Fibroblast of the aortic adventitia (primary cell): ENCODE results near the gene PRPS1. TPM values are rescaled to one million over a fixed set of nuclear protein-coding genes. Genes with fewer than 3 reads are reported as not detected.

Experiments
- DNase-seq: peaks from one replicate; pipeline ENCODE4 v3.0.0-alpha.2; 2010; ENCODE audit warnings: low read depth
- H3K4me3 ChIP-seq: 2 replicates; pipeline ENCODE4 v1.5.1; 2011; ENCODE audit warnings: low read depth, mild to moderate bottlenecking, control low read depth, low read length, moderate library complexity
- CTCF ChIP-seq: IDR thresholded peaks from 2 replicates; pipeline ENCODE4 v1.5.1; 2011; ENCODE audit warnings: mild to moderate bottlenecking, low read length, control low read depth, inconsistent platforms; ENCODE audit not compliant: insufficient read depth
- total RNA-seq: library from RNA; depleted of rRNA; stranded (reverse); fragments of >200 nt; gene quantifications from 2 replicates; pipeline ENCODE4 v1.2.3, GENCODE V29; 2012; ENCODE audit warnings: low replicate concordance

The PRPS1 gene
- total RNA-seq, 1 donor, result 37.9 TPM

GRCh38 chrX:107677501-107677901, 49.2 kb downstream of the PRPS1 start:
- H3K4me3 ChIP-seq, result no peak overlapping the region
- no peak for DNase-seq
- TF ChIP-seq CTCF, result no peak

GRCh38 chrX:107677909-107678308, 49.6 kb downstream of the PRPS1 start:
- TF ChIP-seq CTCF, result no peak
- no peak overlapping the region for H3K4me3 ChIP-seq
- DNase-seq, result no peak

- no peak overlapping the region for H3K4me3 ChIP-seq
- no peak for TF ChIP-seq CTCF
- peak; percentile 69 for DNase-seq
Observed at GRCh38 chrX:107678957-107679740, 50.8 kb downstream of the PRPS1 start.

- TF ChIP-seq CTCF, result no peak
- no peak for DNase-seq
- H3K4me3 ChIP-seq, result no peak overlapping the region
Observed at GRCh38 chrX:107682256-107682655, 53.9 kb downstream of the PRPS1 start.

- peak; percentile 55 for DNase-seq
Observed at GRCh38 chrX:107683124-107683895, 55.0 kb downstream of the PRPS1 start.

GRCh38 chrX:107683931-107684330, 55.6 kb downstream of the PRPS1 start:
- DNase-seq, result no peak
- no peak for TF ChIP-seq CTCF
- no peak overlapping the region for H3K4me3 ChIP-seq

More at GRCh38 chrX:107683124-107683895, 55.0 kb downstream of the PRPS1 start:
- TF ChIP-seq CTCF, result no peak
- H3K4me3 ChIP-seq, result no peak overlapping the region
